NB4 (cell line): ENCODE measurements around the gene PSMD9.

ENCODE experiments used
- CTCF ChIP-seq: IDR thresholded peaks from one replicate; pipeline ENCODE4 v1.5.1; 2012; ENCODE audit warnings: low read depth, low read length
- POLR2A ChIP-seq: IDR thresholded peaks from 2 replicates; pipeline ENCODE4 v1.6.1; 2011; ENCODE audit warnings: mild to moderate bottlenecking; ENCODE audit not compliant: insufficient read length; ENCODE audit errors: extremely low read depth

- no peak for TF ChIP-seq CTCF
- TF ChIP-seq POLR2A, result no peak
These were observed 76.4 kb downstream of the PSMD9 start for GRCh38 chr12:121964813-121965643.
